ENCODE data around the gene MAP2K3. TPM values are rescaled to one million over a fixed set of nuclear protein-coding genes. Genes with fewer than 3 reads are reported as not detected.

MAP2K3 gene
- total RNA-seq: 10 to 100 TPM; 15.3 to 48.1 TPM

- WGBS, 2 donors: 0% methylated on average over 24 to 82 of the region's 88 CpGs
- peaks cover 51% of the 10 kb centered on the region for H3K4me1 ChIP-seq
Observed at GRCh38 chr17:21284319-21285163, at the start of gene MAP2K3. Gene MAP2K3 (plus strand): TSS chr17:21284711. CDS start chr17:21284921, 210 bp downstream.

DNA sequence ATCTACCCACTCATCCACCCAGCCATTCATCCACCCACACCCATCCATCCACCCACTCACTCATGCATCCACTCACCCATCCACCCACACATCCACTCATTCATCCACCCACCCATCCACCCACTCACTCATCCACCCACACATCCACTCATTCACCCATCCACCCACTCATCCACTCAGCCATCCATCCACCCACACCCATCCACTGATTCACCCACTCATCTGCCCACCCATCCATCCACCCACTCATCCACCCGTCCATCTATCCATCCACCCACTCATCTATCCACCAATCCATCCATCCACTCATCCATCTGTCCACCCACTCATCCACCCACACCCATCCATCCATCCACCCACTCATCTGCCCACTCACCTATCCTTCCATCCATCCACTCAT, 48.6 kb upstream of the MAP2K3 start:
- no peak for DNase-seq
- no peak for ATAC-seq
- Histone ChIP-seq H3K27ac (no peak overlapping the region), H3K9me3 (no peaks in the 10 kb centered on the region), H3K4me1 (no peaks in the 10 kb centered on the region), H3K4me3 (no peak overlapping the region), H3K36me3 (replicated peaks in 1 of 2; ENCODE audit: insufficient read depth in 1 of 2, low read depth in 2 of 2) (no peaks in the 10 kb centered on the region), H3K27me3 (no peaks in the 10 kb centered on the region)
- WGBS, 2 donors: 64 to 70% methylated on average over 1 of the region's 1 CpG
- intact Hi-C loops (cut with DNase I): no loop called here
- TF ChIP-seq, protein P1, sequence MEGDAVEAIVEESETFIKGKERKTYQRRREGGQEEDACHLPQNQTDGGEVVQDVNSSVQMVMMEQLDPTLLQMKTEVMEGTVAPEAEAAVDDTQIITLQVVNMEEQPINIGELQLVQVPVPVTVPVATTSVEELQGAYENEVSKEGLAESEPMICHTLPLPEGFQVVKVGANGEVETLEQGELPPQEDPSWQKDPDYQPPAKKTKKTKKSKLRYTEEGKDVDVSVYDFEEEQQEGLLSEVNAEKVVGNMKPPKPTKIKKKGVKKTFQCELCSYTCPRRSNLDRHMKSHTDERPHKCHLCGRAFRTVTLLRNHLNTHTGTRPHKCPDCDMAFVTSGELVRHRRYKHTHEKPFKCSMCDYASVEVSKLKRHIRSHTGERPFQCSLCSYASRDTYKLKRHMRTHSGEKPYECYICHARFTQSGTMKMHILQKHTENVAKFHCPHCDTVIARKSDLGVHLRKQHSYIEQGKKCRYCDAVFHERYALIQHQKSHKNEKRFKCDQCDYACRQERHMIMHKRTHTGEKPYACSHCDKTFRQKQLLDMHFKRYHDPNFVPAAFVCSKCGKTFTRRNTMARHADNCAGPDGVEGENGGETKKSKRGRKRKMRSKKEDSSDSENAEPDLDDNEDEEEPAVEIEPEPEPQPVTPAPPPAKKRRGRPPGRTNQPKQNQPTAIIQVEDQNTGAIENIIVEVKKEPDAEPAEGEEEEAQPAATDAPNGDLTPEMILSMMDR (IDR thresholded peaks at IDR 0.05): no peak
- TF ChIP-seq POLR2A (IDR thresholded peaks at IDR 0.05): no peak

More at GRCh38 chr17:21284319-21285163, at the start of gene MAP2K3:
- Histone ChIP-seq H3K9me3 (no peaks in the 10 kb centered on the region), H3K27me3 (no peaks in the 10 kb centered on the region), H3K4me3 (peak within 1 kb of the TSS; percentile 76 to 82), H3K27ac (peak within 1 kb of the TSS; percentile 96 to 99 (median 97)), H3K36me3 (replicated peaks in 1 of 2; ENCODE audit: insufficient read depth in 1 of 2, low read depth in 2 of 2) (no peaks in the 10 kb centered on the region)
- intact Hi-C loops (cut with DNase I): loop anchor here (5.0 kb wide), 1 partner anchor 228 kb away; no protein-coding TSS in a partner anchor
- TF ChIP-seq POLR2A (IDR thresholded peaks at IDR 0.05): peak; percentile 87 to 99 (median 93)
- TF ChIP-seq, protein P1 (IDR thresholded peaks at IDR 0.05): no peak
- ATAC-seq (peak; percentile 82), DNase-seq (peak; percentile 99 to 100 (median 100))

- DNase-seq: no peak
- H3K36me3 ChIP-seq (replicated peaks in 1 of 2; ENCODE audit: insufficient read depth in 1 of 2, low read depth in 2 of 2): no peaks in the 10 kb centered on the region
- no peaks in the 10 kb centered on the region for H3K4me1 ChIP-seq
- H3K27ac ChIP-seq: no peak overlapping the region
- H3K27me3 ChIP-seq: no peaks in the 10 kb centered on the region
- ATAC-seq: no peak
- H3K9me3 ChIP-seq: no peaks in the 10 kb centered on the region
- 60 to 74% methylated on average over 5 to 12 of the region's 12 CpGs for WGBS, 2 donors
- no peak overlapping the region for H3K4me3 ChIP-seq
- TF ChIP-seq POLR2A (IDR thresholded peaks at IDR 0.05): no peak
- TF ChIP-seq, protein P1 (IDR thresholded peaks at IDR 0.05): peak in 5 of 7 experiments; percentile 11 to 38 (median 36)
- intact Hi-C loops (cut with DNase I): no loop called here
Observed at GRCh38 chr17:21239680-21240368, 44.7 kb upstream of the MAP2K3 start.

DNA sequence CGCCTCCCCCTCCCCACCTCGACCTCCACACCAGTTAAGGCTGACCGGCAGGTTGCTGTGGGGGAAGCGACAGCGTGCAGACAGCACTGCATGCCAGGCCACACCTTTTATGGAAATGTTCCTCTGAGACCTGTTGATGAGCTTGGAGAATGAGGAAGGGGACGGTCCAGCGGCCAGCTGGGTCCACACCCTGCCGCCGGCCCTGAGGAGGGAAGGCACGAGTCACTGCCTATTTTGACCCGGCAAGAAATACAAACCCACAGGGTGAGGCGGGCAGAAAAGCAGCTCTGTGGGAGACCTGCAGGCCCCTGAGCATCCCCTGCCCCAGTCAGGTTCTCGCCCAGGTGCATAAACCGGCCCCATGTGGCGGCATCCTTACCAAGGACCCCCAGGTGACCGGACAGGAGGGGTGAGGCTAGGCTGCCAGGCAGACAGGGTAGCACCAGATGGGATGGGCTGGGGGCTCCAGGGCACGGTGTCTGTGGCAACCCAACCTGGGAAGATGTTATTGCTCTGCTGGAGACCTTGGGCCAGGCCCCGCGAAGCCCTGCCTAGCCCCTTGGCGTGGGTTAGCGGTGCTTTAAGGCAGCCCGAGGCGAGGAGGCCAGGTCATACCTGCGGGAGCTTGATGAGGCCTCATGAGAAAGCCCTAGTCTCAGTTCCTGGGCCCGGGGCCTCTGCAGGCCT, 44.0 kb upstream of the MAP2K3 start:
- DNase-seq: no peak

More for the DNA sequence above, 44.0 kb upstream of the MAP2K3 start:
- Histone ChIP-seq H3K27ac (no peak overlapping the region), H3K27me3 (no peaks in the 10 kb centered on the region), H3K4me1 (no peaks in the 10 kb centered on the region), H3K4me3 (no peak overlapping the region), H3K36me3 (replicated peaks in 1 of 2; ENCODE audit: insufficient read depth in 1 of 2, low read depth in 2 of 2) (no peaks in the 10 kb centered on the region), H3K9me3 (no peaks in the 10 kb centered on the region)
- TF ChIP-seq, protein P1 (IDR thresholded peaks at IDR 0.05): no peak
- no peak for TF ChIP-seq POLR2A (IDR thresholded peaks at IDR 0.05)
- intact Hi-C loops (cut with DNase I): no loop called here
- WGBS, 2 donors: 67 to 79% methylated on average over 13 to 23 of the region's 25 CpGs
- ATAC-seq: no peak
